RCC 7860 (cell line): Measurements from ENCODE around the gene PCDHA1.

Source experiments
- DNase-seq: peaks from one replicate; pipeline ENCODE4 v3.0.0-alpha.2; 2015; ENCODE audit warnings: low spot score
- FAIRE-seq: peaks from 2 replicates; lab custom pipeline; 2012; peaks lifted over from hg19 to GRCh38; lab: Jason Lieb, UNC

Gene PCDHA1

DNA sequence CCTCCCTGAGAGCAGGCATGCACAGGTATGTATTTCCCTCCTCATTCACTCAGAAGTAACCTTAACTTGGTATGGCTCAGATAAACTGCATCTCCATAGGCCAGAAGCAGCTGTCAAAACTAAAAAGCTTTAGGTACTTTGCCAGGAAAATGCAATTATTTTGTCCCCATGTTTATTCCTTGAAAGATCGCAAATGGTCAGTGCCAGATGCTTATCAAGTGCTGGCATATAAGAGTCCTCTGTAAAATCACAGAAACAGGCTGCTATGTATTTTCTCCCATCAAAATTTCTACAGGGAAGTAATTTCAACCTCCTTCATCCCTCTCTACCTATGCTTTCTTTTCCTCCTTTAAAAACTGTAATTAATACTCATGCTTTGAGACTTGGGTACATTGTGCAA is 193.0 kb downstream of the PCDHA1 start:
- DNase-seq (no peak), FAIRE-seq (no peak)

DNA sequence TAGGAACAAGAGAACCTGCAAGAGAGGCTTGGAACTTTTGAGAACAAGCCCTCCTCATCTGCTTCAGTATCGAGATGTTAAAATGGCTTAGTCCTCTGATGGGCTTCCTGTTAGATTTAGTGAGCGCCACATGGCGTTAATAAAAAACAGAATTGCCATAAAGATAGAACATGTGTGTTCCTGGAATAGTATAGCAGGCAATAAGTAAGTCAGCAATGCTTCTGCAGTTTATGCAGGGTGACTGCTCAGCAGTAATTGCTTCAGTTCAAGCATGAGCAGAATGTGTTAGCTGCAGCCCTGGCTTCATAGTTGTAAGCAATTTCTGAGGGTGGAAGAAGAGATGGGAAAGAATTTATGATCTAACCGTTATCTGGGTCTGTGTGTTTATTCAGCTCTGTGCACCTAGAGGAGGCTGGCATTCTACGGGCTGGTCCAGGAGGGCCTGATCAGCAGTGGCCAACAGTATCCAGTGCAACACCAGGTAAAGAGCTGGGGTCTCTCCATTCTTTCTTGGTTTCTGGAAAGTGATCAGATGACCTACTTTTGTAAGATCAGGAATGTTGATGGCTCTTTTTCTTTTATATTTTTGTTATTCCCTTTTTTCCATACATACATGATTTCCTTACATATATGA is 196.3 kb downstream of the PCDHA1 start:
- DNase-seq: no peak
- FAIRE-seq: no peak

DNA sequence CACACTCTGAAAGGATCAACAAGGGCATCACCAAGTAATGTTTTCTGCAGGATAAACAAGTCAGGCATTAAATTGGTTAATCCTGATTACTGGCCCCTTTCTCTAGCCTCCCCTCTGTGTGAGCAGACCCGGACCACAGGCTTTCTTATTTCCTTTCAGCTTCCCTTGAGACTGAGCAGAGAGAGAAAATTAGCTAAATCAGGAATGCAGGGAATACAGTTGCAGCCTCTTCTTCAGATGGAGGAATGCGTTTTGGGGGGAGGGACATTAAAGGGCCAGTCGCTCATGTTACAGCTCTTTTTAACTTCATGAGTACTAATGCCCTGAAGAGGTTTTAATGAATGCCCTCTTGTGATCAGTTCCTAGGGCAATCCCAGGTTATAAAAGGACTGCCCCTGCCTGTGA is 200.2 kb downstream of the PCDHA1 start:
- DNase-seq (no peak), FAIRE-seq (no peak)

DNA sequence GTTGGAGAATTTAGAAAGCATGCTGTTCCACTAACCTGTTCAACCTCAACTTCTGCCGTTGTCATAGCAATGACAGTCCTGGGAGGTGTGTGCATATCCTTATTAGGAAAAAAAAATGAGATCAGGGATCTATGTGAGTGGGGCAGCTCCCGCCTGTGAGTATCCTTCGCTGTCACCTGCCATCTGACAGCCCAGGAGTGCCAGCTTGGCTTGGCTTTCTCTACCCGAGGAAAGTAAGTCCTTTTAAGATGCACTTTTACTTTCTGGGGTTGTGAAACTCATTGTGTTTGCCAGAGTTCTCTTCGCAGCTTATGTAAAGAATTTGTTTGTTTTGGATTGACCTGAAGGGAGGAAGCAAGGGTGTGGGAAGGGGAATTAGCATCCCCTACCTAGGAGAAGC is 202.2 kb downstream of the PCDHA1 start:
- no peak for FAIRE-seq

DNA sequence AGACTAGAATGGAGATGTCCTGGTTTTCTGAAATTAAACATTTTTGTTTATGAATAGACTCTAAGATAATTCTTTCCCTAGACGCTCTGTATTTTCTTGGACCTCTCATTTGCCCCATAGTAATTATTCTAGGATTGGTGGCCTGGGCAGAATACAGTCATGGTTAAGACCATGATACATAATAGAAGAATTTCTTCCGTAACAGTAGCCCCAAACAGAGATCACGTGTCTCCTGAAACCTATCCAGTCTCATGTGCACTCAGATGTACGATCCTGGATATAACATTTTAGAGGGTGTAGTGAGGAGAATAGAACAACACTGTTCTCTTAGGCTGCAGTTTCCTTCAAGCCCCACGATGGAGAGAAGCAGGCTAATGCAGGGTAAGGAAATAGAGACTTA is 202.7 kb downstream of the PCDHA1 start:
- no peak for DNase-seq
- FAIRE-seq: no peak

More for the DNA sequence above, 202.2 kb downstream of the PCDHA1 start:
- DNase-seq: no peak

DNA sequence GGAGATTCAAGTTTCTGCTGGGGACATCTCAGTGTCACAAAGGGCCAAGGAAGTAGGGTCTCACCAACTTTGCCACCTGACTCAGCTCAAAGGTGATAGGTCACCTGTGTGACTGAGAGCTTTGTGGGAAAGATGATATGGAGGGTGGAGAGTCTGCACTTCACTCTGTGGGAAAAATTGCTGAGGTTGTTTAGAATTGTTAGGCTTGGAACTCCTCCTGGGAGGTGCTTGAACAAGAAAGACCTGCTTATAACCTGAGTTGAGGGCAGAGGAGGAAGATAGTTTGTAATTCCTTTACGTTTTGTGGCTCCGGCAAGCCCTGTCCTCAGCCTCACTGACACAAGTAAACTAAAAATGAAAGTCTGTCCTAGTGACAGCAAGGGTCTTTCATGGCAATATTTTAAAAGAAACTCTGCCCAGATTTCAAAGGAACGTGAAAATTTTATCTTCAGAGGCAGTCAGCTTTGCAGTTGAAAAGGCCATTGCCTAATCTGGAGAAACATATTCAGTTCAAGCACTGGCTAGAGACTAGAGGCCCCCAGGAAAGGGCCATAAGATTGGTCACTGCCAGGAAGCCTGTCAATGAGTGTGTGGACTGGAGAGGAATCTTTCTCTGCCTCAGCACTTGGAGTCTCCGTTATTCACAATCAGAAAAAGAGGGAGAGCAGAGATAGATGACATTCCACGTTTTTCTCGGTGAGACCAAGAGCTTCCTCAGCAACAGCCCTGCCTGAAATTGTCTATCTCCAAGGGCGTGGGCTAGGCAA is 203.5 kb downstream of the PCDHA1 start:
- FAIRE-seq: no peak
- DNase-seq: no peak

DNA sequence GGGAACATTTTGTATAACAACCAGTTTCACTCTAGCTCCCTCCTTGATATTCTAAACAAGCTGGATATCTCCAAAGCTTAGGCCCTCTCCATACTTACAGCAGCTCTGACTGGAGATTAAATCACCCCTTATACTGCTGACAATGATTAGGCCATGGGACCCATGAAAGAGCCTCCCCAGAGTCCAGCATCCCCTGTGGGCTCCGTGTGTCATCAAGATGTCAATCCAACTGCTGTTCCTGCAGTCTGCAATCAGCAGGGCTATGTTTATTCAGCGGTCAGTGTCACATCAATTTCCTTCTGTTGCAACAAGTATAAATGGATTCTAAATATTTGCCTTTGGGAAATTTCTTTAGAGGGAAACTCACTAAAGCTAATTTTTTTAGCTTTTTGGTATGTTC is 206.9 kb downstream of the PCDHA1 start:
- DNase-seq (no peak), FAIRE-seq (no peak)

DNA sequence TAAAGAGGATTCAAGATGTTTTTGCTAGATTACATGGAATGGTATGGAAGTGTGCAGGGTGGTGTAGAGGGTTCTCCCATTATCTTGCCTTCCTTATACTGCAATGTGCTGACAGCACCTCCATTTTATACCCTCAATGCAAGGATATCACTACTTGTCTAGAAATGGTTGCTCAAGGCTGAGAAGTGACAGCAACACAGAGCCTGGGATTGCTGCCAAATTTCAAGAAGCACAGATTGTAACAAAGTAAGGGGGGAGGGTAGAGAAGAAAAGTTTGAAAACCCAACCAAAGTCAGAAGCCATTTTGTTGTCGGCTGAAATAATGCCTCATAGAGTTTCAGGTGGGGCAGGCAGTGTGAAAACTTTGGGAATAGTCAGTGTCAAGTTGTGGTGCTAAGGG is 210.1 kb downstream of the PCDHA1 start:
- FAIRE-seq (no peak), DNase-seq (no peak)

DNA sequence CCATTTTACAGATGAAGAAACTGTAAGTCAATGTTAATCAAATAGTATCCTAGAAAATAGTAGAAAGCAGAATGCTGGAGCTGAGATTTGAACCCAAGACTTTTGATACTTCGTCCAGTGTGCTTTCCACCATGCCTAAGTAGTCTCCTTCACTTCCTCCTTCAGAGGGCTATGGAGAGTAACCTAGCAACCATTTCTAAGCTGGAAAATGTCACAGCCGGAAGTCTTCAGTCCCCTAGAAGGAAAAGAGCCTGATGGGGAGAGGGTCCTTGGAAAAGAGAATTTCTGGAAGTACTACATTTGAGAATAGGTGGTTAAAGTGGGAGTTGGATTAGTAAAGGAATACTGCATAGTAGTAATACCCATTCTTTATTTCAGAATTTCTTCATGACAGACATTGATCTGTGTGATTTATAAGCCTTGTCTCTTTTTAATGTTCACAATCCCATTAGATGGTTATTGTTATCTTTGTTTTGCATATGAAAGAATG is 213.0 kb downstream of the PCDHA1 start:
- DNase-seq (no peak), FAIRE-seq (no peak)

DNA sequence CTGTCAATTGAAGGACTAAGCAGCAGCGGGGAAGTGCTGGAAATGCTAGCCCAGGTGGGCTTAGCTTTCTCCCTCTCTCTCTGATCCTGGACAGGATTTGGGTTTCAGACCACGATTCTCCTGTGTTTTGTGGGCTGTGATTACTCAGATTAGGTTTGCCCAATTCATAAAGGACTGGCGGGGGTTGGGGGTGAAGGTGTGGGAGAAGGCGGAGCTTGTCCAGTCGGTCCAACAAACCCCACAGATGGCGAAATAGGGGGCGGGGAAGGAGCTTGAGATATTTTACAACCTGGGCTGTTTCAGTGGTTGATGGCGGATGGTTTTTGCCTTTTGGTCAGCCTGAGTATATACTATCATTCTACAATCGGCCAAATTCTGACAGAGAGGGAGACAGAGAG is 215.5 kb downstream of the PCDHA1 start:
- no peak for DNase-seq

DNA sequence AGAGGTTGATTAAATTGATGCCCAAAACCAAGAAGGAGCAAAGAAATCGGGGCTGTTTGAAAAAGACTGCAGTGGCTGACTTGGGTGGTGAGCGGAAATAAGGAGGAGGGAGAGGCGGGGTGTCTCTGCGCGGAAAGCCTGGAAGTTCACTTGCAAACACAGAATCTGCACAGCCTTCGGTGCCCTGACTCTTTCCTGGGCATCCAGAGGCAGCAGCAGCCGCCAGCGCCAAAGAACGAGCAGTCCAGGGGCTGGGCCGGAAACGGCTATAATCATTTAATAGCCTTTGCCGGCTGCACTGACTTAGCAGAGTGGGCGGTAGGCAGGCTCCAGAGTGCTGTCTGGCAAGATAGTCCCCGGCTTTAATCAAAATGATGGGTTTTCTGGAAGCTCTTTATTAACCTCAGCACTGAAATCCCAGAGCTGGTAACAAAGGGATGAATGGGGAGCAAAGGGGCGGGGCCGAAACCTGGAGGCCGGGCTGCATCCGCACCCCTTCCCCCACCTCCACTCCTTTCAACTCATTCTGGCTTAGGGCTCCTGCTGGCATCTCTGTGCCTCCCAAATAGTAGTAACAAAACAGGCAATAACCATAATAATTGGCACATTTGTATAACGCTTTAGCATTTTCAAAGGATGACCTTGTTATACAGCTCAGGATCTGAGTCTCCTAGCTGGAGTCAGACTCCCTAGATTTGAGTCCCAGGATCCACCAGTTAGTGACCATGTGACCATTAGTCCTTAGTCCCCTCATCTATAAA is 216.1 kb downstream of the PCDHA1 start:
- FAIRE-seq: no peak
- no peak for DNase-seq

More for the DNA sequence above, 215.5 kb downstream of the PCDHA1 start:
- FAIRE-seq: no peak

DNA sequence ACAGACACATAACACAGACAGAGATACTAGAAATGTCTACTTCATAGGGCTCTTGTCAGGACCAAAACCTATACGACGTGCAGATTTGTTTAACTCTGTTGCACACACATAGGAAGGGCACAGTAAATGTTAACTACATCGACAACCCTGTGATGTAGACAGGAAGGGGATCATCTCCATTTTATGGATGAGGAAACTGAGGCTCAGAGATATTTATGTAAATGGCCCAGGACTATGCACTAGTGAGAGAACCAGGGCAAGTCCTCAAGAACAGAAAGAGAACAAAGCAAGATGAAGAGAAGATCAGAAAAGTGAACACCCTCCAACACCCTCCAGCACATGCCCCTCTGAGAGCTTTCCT is 216.6 kb downstream of the PCDHA1 start:
- no peak for DNase-seq
- no peak for FAIRE-seq

DNA sequence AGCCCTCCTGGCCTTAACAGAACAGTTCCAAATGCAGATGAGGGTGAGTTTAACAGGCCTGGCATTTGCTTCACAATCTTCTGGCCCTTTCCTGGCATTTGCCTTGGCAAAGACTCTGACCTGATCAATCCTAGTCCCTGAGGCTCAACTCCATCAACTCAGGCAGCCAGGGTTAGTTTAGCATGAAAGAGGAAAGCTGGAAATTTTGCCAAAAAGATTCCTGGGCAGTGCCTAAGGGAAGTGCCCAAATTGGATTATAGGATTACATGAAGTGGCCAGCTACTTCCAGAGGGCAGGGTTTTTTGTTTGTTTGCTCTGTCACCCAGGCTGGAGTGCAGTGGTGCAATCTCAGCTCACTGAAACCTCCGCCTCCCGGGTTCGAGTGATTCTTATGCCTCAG is 217.1 kb downstream of the PCDHA1 start:
- FAIRE-seq (no peak), DNase-seq (no peak)

DNA sequence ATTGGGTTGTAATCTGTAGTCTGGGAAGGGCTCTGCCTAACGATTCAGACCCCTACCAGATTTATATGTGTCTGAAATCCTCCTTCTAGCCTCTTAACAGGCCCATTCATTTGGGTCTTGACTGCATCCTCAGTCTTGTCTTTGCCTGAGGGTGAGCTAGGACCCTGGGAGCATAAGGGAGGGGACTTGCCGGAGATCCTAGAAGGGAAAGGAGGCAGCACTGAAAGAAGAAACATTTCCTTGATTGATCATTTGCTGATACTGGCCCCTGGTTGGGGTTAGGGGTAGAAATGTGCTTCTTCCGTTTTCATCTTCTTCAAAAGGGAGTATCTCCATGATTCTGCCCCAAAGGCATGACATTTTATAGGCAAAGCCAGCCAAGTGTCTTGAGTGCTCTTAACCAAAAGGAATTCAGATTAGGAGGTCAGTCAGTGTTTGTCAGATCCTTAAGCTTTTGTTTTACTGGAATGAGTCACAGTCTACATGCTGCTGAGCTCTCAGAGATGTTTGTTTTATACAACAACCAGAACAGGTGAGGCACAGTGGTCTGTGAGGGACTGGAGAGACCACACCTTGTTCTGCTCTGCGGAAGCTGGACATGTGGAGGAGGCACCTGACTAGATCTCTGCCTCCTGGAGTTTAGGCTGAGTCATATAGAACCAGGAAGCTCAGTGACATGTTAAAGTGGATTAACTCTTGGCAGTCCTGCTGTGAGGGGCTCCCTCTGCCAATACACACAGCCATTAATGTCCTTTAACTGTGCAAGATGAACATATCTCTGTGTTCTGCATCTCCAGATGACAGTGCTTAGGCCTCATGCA is 218.1 kb downstream of the PCDHA1 start:
- no peak for DNase-seq
- no peak for FAIRE-seq

DNA sequence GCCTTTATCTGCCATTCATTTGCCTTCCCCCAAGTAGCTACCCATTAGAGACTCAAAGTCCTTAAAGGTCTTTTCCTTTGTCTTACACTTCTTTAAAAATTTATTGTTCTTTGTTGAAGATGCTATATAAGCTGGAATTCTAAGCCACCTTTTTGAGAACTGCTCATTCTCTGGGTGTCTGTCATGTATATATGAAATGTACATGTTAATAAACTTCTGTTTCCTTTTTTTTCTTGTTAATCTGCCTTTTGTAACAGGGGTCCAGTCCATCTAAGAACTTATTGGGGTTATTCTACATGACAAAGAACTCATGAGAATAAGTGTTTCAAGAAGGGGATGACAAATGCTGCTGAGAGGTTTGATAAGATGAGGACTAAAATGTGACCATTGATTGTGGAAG is 221.9 kb downstream of the PCDHA1 start:
- DNase-seq (no peak), FAIRE-seq (no peak)

DNA sequence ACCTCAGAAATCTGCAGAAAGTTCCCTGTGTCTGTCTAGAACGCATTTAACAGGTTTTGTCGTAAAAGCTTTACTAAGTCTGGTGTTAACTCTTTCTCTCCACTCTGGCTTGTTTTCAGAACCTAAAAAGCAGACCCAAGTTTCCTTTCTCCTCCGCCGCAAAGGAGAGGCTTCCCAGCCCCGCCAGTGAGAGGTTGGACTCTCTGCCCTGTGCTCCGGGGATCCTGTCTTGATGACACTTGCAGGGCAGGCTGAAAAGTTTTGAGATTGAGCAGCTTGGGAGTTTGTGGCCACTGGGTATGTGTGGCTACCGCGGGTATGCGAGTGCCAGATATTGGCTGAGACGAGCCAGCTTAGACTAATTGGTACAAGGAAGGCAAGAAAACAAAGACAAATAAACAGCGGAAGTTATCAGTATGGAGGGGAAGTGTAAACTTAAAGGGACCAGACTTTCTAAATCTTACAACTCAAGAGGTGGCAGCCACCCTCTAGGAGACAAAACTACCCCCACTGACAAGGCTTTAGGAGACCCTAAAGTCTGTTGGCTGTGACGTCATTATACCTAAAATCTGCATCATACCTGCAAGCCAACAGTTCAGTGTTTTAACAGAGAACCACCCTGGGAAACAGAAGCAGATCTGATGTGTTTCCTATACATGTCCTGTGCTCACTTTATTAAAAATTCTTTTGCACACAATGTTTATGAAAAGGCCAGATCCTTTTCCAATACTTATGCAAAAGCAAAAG is 224.3 kb downstream of the PCDHA1 start:
- DNase-seq: no peak
- no peak for FAIRE-seq

DNA sequence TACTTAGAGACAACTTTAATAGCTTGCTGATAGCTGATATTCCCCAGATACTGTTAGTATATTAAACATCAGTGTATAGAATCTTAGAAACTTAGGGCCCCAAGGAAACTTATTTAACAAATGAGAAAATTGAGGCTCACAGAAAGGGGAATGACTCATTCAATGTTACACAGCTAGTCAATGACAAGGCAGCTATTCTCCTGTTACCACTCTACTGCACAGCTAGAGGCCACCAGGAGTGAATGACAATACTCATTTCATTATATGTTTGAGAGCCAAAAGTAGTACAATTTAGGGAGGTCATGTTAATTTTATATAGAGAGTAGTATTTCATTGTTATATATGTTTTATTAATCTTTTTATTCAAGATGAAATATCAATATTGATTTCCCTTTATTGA is 232.0 kb downstream of the PCDHA1 start:
- no peak for DNase-seq
- FAIRE-seq: no peak

DNA sequence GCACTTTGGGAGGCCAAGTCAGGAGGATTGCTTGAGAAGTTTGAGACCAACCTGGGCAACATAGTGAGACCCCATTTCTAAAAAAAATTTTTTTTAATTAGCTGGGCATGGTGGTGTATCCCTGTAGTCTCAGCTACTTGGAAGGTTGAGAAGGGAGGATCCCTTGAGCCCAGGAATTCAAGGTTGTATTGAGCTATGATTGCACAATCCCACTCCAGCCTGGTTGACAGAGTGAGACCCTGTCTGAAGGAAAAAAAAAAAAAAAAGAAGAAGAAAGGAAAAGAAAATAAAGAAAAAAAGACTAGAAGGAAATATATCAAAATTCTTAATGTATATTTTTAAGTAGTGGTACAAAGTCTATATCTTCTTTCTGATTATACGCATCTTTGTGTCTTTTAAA is 236.4 kb downstream of the PCDHA1 start:
- FAIRE-seq (no peak), DNase-seq (no peak)

DNA sequence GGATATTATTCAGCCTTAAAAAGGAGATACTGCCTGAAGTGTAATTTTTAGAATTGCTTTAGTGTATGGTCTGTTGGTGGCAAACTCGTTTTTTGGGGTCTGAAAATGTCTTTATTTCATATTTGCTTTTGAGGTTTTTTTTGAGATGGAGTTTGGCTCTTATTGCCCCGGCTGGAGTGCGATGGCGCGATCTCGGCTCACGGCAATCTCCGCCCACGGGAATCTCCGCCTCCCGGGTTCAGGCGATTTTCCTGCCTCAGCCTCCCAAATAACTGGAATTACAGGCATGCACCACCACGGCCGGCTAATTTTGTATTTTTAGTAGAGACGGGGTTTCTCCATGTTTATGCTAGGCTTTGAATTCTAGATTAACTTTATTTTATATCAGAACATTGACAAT is 245.1 kb downstream of the PCDHA1 start:
- no peak for FAIRE-seq

DNA sequence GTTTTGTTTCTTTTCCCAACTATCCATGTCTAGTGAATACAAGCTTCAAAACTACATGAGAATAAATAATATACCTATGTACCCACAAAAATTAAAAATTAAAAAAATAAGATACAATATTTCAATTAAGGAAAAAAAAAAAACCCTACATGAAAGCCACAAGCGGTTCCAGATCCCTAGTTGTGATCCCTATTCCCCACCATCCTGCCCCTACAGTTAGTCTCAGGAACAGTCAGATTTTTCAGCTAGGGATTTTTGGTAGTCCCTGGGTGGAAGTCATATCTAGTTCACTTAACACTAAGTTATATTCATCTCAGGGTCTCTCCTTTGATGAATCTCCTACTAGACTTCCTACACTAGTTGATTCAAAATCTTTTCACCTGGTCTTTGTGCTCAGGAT is 246.7 kb downstream of the PCDHA1 start:
- DNase-seq (no peak), FAIRE-seq (no peak)

More for the DNA sequence above, 245.1 kb downstream of the PCDHA1 start:
- DNase-seq: no peak
